ENCODE data around the gene TMEM53.

GRCh38 chr1:44705470-44705869, 31.2 kb upstream of the TMEM53 start:
- TF ChIP-seq CTCF (IDR thresholded peaks at IDR 0.05) (no peak), TEAD4 (IDR thresholded peaks at IDR 0.05; ENCODE audit: borderline replicate concordance, insufficient read depth) (no peak)
